Measurements from ENCODE around the gene SVBP.
"Not testable (repeated sequence)": the region's sequence is repeated elsewhere in the genome, so short reads cannot be mapped to it uniquely, and the experiment has no call there.

The SVBP gene

DNA sequence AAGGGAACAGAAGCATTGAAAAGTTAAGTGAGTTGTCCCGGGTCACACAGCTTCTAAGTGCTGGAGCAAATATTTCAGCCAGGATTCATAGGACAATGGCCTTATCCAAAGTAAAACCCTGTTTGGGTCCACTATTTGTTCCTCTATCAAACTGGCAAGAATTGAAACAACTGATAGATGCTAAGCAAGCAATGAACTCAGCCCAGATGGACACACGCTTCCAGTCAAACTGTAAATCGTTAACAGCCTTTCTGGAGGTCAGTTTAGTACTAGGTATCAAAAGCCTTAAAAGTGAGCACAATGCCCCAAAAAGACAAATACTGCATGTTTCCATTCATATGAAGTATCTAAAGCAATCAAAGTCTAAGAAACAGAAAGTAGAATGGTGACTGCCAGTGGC is 779 bp upstream of the SVBP start:
- Histone ChIP-seq H3K9ac (ENCODE audit: low read depth, low read length) (no peak overlapping the region), H3K4me3 (ENCODE audit: low read length) (no peak overlapping the region), H3K4me1 (ENCODE audit: insufficient read depth, low read length) (peaks cover 5% of the 10 kb centered on the region), H3K9me3 (ENCODE audit: insufficient read depth, low read depth, low read length) (no peaks in the 10 kb centered on the region), H3K27me3 (ENCODE audit: insufficient read depth, low read length) (no peaks in the 10 kb centered on the region), H3K27ac (ENCODE audit: low read length) (no peak overlapping the region), H3K36me3 (ENCODE audit: insufficient read depth, low read depth, low read length) (no peaks in the 10 kb centered on the region)

DNA sequence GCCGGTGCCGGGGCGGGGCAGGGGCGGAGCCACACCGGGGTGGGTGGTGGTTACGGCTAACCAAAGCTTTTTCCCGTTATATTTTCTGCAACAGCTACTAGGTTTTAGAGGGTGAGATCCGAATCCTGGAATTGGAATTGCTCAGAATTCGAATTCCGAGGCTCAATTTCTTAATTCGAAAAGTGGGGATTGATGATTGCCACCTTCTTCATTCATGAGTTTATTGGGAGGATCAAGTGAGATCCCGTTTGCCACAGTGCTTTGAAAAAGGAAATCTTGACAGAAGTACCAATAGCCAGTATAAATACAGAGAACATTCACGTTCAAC is 207 bp upstream of the SVBP start:
- Histone ChIP-seq H3K9me3 (ENCODE audit: insufficient read depth, low read depth, low read length) (no peaks in the 10 kb centered on the region), H3K4me1 (ENCODE audit: insufficient read depth, low read length) (peaks cover 5% of the 10 kb centered on the region), H3K9ac (ENCODE audit: low read depth, low read length) (no peak overlapping the region), H3K27ac (ENCODE audit: low read length) (no peak overlapping the region), H3K27me3 (ENCODE audit: insufficient read depth, low read length) (no peaks in the 10 kb centered on the region), H3K36me3 (ENCODE audit: insufficient read depth, low read depth, low read length) (no peaks in the 10 kb centered on the region), H3K4me3 (ENCODE audit: low read length) (peak overlapping the region; percentile 95)

DNA sequence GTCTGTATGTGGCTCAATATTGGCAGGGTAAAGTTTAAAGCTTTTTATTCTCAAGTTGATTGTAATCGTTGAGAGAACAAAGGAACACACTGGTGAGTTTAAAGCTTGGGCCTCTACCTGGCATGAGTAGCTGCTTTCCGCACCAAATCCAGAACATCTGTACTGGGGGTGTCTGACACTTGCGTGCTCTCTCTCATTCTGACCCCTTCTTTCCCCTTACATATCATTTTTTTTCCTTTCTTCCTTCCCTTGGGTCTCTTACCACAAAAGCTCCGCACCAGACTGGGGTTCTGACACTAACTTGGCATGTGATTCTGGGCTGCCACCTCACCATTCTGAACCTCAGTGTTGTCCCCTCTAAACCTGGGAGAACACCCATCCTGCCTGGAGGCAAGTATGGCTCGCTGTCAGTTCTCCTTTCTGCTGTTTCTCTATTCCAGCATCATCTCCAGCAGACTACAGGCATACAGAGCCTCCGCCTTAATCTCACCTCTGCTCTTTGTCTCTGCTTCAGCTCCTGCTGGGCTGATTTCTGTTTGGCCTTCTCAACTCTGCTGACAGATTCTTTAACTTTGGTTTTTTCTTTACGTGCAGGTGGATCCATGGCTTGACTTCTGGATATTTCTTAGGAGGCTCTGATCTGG is 1.1 kb downstream of the SVBP start:
- H3K9me3 ChIP-seq (ENCODE audit: insufficient read depth, low read depth, low read length) = no peaks in the 10 kb centered on the region
- H3K9ac ChIP-seq (ENCODE audit: low read depth, low read length) = peak overlapping the region; percentile 93; the same call in 1 of the 2 replicates
- peaks cover 5% of the 10 kb centered on the region for H3K4me1 ChIP-seq (ENCODE audit: insufficient read depth, low read length)
- peak overlapping the region; percentile 54 for H3K27ac ChIP-seq (ENCODE audit: low read length)
- peak overlapping the region; percentile 95 for H3K4me3 ChIP-seq (ENCODE audit: low read length)
- no peaks in the 10 kb centered on the region for H3K36me3 ChIP-seq (ENCODE audit: insufficient read depth, low read depth, low read length)
- H3K27me3 ChIP-seq (ENCODE audit: insufficient read depth, low read length) = no peaks in the 10 kb centered on the region

DNA sequence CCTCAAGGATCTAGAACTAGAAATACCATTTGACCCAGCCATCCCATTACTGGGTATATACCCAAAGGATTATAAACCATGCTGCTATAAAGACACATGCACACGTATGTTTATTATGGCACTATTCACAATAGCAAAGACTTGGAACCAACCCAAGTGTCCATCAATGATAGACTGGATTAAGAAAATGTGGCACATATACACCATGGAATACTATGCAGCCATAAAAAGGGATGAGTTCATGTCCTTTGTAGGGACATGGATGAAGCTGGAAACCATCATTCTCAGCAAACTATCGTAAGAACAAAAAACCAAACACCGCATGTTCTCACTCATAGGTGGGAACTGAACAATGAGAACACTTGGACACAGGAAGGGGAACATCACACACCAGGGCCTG is 2.4 kb downstream of the SVBP start:
- not testable (repeated sequence) for H3K27ac ChIP-seq (ENCODE audit: low read length); H3K4me1 ChIP-seq (ENCODE audit: insufficient read depth, low read length); H3K9me3 ChIP-seq (ENCODE audit: insufficient read depth, low read depth, low read length); H3K9ac ChIP-seq (ENCODE audit: low read depth, low read length); H3K4me3 ChIP-seq (ENCODE audit: low read length); H3K36me3 ChIP-seq (ENCODE audit: insufficient read depth, low read depth, low read length); H3K27me3 ChIP-seq (ENCODE audit: insufficient read depth, low read length)

DNA sequence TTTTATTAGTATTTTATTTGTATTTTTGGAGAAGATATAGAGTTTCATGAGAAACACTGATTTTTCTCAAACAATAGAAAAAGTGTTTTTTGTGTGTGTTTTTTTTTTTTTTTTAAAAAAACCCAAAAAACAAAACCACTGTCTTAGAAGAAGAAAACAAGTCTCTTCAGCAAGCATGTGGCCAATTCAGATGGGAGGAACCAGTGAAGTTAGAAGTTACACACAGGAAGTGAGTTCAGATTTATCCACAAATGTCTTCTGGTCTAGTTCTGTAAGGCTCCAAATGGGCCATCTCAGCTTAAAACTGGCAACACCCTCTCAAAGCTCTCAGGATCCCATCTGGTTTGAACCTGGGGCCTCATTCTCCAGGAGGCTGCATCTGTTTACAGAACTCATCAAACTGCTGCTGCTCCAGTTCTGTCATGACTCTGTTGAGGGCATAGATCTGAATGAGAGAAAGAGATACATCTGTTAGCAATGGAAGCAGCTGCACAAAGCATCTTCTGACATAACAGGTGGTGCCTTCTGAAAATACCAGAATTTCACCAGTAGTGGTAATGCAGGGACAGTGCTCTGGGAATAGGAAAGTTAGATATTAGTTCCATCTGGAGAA is 10.0 kb downstream of the SVBP start:
- H3K9ac ChIP-seq (ENCODE audit: low read depth, low read length) = no peak overlapping the region
- H3K36me3 ChIP-seq (ENCODE audit: insufficient read depth, low read depth, low read length) = peaks cover 24% of the 10 kb centered on the region; the same call in 1 of the 2 replicates
- no peaks in the 10 kb centered on the region for H3K27me3 ChIP-seq (ENCODE audit: insufficient read depth, low read length)
- H3K27ac ChIP-seq (ENCODE audit: low read length) = no peak overlapping the region
- H3K4me1 ChIP-seq (ENCODE audit: insufficient read depth, low read length) = no peaks in the 10 kb centered on the region
- H3K4me3 ChIP-seq (ENCODE audit: low read length) = no peak overlapping the region
- peaks cover 6% of the 10 kb centered on the region; the same call in 1 of the 2 replicates for H3K9me3 ChIP-seq (ENCODE audit: insufficient read depth, low read depth, low read length)

DNA sequence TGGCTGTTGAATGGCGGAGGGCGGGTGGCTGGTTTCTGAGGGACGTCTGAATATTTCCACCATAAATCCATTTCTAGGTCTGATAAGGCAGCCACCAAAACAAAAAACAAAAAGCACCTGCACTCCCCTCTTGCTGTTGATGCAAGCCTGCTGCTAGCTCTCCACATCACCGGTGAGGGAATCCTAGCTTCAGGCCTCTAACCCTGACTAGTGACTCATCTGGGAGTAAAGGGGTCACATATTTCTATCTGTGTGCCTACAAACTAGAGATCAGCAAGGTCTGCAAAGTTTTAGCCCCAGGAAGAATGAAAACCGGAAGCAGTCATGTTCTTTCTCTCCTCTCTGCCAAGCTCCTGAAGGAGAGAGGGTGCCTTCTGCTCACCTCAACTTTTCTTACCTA is 10.6 kb downstream of the SVBP start:
- no peak overlapping the region for H3K4me3 ChIP-seq (ENCODE audit: low read length)
- peaks cover 6% of the 10 kb centered on the region; the same call in 1 of the 2 replicates for H3K9me3 ChIP-seq (ENCODE audit: insufficient read depth, low read depth, low read length)
- no peaks in the 10 kb centered on the region for H3K27me3 ChIP-seq (ENCODE audit: insufficient read depth, low read length)
- H3K27ac ChIP-seq (ENCODE audit: low read length) = no peak overlapping the region
- peaks cover 24% of the 10 kb centered on the region; the same call in 1 of the 2 replicates for H3K36me3 ChIP-seq (ENCODE audit: insufficient read depth, low read depth, low read length)
- H3K9ac ChIP-seq (ENCODE audit: low read depth, low read length) = no peak overlapping the region
- no peaks in the 10 kb centered on the region for H3K4me1 ChIP-seq (ENCODE audit: insufficient read depth, low read length)

DNA sequence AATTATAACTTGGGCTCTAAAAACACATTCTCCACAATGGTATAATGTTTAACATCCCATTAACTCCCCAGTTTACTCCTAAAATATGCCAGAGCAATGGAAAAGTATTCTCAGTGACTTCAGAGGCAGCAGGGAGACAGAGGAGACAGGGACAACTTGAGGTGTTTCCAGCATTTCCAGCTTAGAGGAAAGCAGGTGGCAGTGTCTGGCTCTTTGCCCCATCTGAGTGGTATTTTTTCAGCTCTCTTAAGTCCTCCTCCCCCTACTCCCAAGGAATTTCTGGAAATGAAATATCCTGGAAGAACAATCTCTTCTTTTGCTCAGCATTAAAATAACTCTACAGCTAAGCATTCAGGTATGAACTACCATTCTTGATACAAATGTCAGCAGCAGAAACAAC is 11.0 kb downstream of the SVBP start:
- peaks cover 24% of the 10 kb centered on the region; the same call in 1 of the 2 replicates for H3K36me3 ChIP-seq (ENCODE audit: insufficient read depth, low read depth, low read length)
- no peaks in the 10 kb centered on the region for H3K4me1 ChIP-seq (ENCODE audit: insufficient read depth, low read length)
- no peak overlapping the region for H3K27ac ChIP-seq (ENCODE audit: low read length)
- no peak overlapping the region for H3K9ac ChIP-seq (ENCODE audit: low read depth, low read length)
- H3K27me3 ChIP-seq (ENCODE audit: insufficient read depth, low read length) = no peaks in the 10 kb centered on the region
- no peak overlapping the region for H3K4me3 ChIP-seq (ENCODE audit: low read length)
- peaks cover 6% of the 10 kb centered on the region; the same call in 1 of the 2 replicates for H3K9me3 ChIP-seq (ENCODE audit: insufficient read depth, low read depth, low read length)

DNA sequence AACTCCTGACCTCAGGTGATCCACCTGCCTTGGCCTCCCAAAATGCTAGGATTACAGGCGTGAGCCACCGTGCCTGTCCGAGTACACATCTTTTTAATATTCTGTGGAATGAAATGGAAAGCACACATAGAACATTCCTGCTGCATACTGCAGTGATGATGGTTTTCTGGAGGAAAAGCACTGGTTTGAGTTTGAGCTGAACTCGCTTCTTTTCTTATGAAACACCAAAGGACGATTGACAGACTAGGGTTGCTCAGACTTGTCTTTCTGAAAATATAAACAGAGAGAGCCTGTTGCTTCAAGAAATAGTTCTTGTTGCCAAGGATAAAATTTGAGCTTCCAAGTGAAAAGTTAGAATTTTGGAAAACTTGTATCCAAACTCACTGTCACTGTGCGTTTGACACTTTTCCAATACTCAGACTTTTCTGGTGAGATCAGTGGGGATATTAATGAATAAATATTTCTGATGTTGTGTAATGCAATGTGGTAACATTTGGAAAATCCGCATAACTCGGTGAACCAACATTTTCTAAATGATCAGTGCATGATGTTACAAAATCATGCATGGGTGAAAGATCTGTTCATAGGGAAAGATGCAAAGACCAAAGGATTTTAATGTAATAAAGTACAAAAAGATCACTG is 15.2 kb downstream of the SVBP start:
- peaks cover 6% of the 10 kb centered on the region; the same call in 1 of the 2 replicates for H3K9me3 ChIP-seq (ENCODE audit: insufficient read depth, low read depth, low read length)
- H3K27ac ChIP-seq (ENCODE audit: low read length) = no peak overlapping the region
- H3K36me3 ChIP-seq (ENCODE audit: insufficient read depth, low read depth, low read length) = peaks cover 17% of the 10 kb centered on the region; the same call in 1 of the 2 replicates
- H3K27me3 ChIP-seq (ENCODE audit: insufficient read depth, low read length) = no peaks in the 10 kb centered on the region
- no peaks in the 10 kb centered on the region for H3K4me1 ChIP-seq (ENCODE audit: insufficient read depth, low read length)
- no peak overlapping the region for H3K9ac ChIP-seq (ENCODE audit: low read depth, low read length)
- H3K4me3 ChIP-seq (ENCODE audit: low read length) = no peak overlapping the region

DNA sequence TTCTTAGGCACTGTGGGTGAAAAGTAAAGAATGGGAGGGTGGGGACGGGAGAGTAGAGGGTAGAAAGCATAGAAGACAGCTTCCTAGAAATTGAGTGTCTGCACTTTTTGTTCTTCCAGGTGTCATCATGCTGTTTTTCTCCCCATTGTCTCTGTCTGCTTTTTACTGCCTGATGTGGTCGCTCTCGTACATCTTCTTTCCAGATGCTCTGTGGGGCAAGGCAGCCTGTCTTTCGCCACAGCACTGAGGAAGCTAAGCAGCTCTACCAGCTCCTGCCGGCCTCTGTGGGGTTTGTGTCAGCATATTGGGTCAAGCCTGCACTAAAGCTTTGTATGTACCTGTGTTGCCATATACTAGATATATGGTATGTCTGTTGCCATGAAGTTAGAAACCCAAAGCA is 19.2 kb downstream of the SVBP start:
- Histone ChIP-seq H3K9me3 (ENCODE audit: insufficient read depth, low read depth, low read length) (no peaks in the 10 kb centered on the region), H3K9ac (ENCODE audit: low read depth, low read length) (no peak overlapping the region), H3K27me3 (ENCODE audit: insufficient read depth, low read length) (no peaks in the 10 kb centered on the region), H3K4me3 (ENCODE audit: low read length) (no peak overlapping the region), H3K36me3 (ENCODE audit: insufficient read depth, low read depth, low read length) (no peaks in the 10 kb centered on the region), H3K27ac (ENCODE audit: low read length) (no peak overlapping the region), H3K4me1 (ENCODE audit: insufficient read depth, low read length) (no peaks in the 10 kb centered on the region)

DNA sequence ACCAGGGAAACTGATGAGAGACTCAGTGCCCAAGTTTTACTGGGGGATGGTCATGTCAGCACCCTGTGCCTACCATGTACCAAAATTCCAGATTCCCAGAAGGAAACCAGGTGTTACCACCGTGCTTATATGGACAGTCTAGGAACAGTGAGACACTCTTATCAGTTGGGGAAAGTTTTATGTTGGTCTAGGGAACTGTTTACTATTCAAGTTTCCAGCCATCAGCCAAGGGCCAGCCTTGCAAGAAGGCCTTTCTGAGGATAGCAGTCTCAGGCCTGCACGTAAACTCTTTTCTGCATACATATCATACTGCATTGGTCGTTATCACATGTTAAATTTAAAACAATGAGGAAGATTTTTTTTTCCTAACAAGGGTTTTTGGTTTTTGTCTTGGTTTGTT is 19.8 kb downstream of the SVBP start:
- H3K9me3 ChIP-seq (ENCODE audit: insufficient read depth, low read depth, low read length) = no peaks in the 10 kb centered on the region
- H3K27me3 ChIP-seq (ENCODE audit: insufficient read depth, low read length) = no peaks in the 10 kb centered on the region
- no peaks in the 10 kb centered on the region for H3K4me1 ChIP-seq (ENCODE audit: insufficient read depth, low read length)
- H3K36me3 ChIP-seq (ENCODE audit: insufficient read depth, low read depth, low read length) = no peaks in the 10 kb centered on the region
- no peak overlapping the region for H3K27ac ChIP-seq (ENCODE audit: low read length)
- H3K4me3 ChIP-seq (ENCODE audit: low read length) = no peak overlapping the region
- no peak overlapping the region for H3K9ac ChIP-seq (ENCODE audit: low read depth, low read length)

DNA sequence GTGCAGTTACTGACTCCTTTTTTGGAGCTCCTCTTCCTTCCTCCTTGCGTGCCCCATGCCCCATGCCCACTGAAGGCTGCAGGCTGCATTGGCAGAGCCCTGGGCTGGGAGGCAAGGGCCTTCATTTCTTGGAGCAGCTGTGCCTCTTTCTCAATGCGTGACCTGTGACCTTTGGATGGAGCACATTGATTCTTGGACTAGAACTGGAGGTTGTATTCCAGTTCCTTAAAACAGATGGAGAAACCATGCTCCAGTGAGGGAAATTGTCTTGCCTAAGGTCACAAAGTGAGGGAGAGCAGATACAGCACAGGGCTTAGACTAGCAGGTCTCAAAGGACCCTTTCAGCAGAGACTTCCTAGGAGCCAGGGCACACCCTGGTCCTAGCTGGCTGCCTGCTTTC is 23.4 kb downstream of the SVBP start:
- no peaks in the 10 kb centered on the region for H3K4me1 ChIP-seq (ENCODE audit: insufficient read depth, low read length)

DNA sequence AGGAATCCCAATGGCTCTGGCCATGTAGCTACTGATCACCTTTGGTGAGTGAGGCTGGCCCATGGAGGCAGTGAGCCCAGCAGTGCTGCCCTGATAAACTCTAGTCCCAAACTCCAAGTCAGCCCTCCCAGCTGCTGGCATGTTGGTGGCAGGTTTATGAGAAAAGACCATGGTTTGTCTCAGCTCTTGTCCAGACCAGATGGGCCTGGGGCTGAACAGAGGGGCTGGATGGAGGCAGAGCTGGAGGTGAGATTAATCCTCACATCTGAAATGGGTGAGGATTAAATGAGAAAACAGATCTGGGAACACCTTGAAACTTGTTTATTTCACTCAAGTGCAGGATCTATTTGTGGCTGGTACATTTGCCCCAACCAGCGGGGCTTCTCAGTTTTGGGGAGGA is 29.2 kb downstream of the SVBP start:
- Histone ChIP-seq H3K9me3 (ENCODE audit: insufficient read depth, low read depth, low read length) (no peaks in the 10 kb centered on the region), H3K4me1 (ENCODE audit: insufficient read depth, low read length) (no peaks in the 10 kb centered on the region), H3K27me3 (ENCODE audit: insufficient read depth, low read length) (no peaks in the 10 kb centered on the region), H3K27ac (ENCODE audit: low read length) (no peak overlapping the region), H3K4me3 (ENCODE audit: low read length) (no peak overlapping the region), H3K9ac (ENCODE audit: low read depth, low read length) (no peak overlapping the region), H3K36me3 (ENCODE audit: insufficient read depth, low read depth, low read length) (peaks cover 8% of the 10 kb centered on the region; the same call in 1 of the 2 replicates)

More for the DNA sequence above, 23.4 kb downstream of the SVBP start:
- no peaks in the 10 kb centered on the region for H3K9me3 ChIP-seq (ENCODE audit: insufficient read depth, low read depth, low read length)
- no peak overlapping the region for H3K9ac ChIP-seq (ENCODE audit: low read depth, low read length)
- H3K36me3 ChIP-seq (ENCODE audit: insufficient read depth, low read depth, low read length) = no peaks in the 10 kb centered on the region
- H3K27ac ChIP-seq (ENCODE audit: low read length) = no peak overlapping the region
- H3K4me3 ChIP-seq (ENCODE audit: low read length) = no peak overlapping the region
- no peaks in the 10 kb centered on the region for H3K27me3 ChIP-seq (ENCODE audit: insufficient read depth, low read length)
